Endometrial microvascular endothelial cells (primary cell): ENCODE results near the gene ZNF574. TPM values are rescaled to one million over a fixed set of nuclear protein-coding genes. Genes with fewer than 3 reads are reported as not detected.

Source experiments
- in situ Hi-C: cut with HindIII; loops from 2 replicates; pipeline ENCODE4 v1.10.0; 2017; ENCODE audit warnings: low sequenced_read_pairs, low pct_unique_long_range_greater_than_20kb; ENCODE audit errors: inconsistent ontology term
- total RNA-seq: library from RNA; depleted of rRNA; stranded (reverse); fragments of >200 nt; gene quantifications from one replicate; pipeline ENCODE4 v1.2.3, GENCODE V29; 2015; ENCODE audit errors: inconsistent ontology term

The ZNF574 gene
- total RNA-seq, 1 donor from 2014 or later, result 11.6 TPM

DNA sequence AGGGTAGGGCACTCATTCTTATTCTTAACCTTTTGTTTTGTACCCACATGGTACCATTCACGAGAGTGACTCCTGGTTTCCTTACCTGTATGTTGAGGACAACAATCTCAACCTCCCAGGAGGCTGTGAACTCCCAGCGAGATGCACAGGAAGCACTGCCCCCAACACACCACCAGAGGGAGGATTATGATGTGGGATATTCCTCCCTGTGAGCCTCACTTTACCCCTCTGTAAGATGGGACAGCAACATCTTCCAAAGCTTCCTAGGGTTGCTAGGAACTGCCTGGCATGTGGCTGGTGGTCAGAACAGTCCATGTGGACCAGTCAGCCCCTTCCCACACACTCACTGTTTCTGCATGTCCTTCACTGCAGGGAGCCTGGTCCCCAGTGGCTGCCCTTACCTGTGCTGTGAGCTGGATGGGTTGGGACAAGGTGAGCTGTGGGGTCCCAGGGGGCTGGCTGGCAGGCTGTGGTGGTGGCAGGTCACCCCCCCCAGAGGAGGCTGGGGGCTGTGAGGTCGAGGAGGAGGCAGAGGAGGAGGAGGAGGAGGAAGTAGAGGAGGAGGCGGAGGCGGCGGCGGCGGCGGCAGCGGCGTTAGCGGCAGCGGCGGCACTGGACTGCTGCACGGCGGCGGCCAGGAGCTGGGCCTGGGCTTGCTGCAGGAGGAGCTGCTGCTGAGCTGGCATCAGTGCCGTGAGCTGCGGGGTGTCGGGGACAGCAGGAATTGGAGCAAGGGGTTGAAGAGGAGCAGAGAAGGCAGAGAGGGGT, 40.5 kb downstream of the ZNF574 start:
- in situ Hi-C loops, result no loop called here

DNA sequence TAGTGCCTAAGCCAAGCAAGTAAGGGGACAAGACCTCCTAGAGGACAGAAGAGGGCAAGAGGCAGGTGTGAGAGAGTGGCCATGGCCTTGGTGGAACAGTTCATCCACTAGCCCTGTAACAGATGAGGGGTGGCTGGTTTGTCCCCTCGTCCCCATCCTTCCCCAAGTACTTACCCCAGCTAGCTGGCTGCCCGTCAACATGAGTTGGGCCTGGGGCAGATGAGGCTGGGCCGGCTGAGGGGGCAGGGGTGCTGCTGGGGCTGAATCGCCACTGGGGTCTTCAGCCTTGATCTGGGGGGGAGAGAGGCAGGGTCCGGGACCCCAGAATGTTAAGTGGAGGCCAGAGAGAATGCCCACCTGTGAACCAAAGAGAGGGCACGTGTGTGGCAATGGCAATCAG, 41.1 kb downstream of the ZNF574 start:
- in situ Hi-C loops, result no loop called here

DNA sequence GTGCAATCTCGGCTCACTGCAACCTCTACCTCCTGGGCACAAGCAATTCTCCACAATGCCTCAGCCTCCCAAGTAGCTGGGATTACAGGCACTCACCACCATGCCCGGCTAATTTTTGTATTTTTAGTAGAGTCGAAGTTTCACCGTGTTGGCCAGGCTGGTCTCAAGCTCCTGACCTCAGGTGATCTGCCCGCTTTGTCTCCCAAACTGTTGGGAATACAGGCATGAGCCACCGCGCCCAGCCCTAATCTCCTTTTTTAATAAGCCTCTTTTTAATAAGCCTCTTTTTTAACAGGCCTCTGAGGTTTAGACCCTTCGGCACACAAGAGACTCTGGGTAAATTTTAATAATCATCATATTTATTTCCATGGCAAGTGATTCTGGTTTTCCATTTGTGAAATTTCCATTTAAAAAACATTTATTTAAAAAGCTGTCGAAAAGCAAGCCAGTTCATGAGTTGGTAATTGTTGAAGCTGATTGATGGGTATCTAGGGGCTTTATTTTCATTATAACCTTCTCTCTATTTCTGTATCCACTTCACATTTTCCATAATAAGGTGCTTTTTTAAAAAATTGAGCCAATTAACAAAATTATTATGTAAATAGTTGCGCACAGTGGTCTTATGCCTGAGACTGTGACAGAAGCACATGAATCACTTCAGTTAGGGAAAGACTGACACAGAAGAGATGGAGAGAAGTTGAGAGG, 44.5 kb downstream of the ZNF574 start:
- in situ Hi-C loops, result no loop called here

DNA sequence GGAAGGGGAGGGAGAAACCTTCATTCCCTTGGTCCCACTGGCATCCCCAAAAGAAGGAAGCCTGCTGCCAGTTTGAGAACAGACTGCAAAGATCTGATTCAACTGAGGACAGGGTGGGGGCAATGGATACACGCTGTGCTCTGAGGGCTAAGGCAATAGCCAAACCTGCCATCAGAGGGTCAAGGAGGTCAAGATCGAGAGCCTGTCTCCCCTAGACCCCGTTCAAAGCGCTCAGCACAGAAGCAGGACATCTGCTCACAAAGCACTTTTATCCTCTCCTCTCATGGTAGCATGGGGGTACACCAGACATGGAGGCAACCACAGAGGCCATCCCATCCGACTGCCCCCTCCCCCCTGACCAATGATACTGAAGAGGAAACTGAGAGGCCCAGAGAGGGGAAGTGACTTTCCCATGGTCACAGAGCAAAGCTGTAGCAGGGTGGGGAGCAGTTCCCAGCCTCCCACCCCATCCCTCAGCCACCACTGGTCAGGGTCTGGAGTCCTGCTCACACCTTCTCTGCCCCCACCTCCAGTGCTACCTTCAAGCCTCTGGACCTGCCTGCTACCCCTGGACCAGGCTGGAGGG, 45.2 kb downstream of the ZNF574 start:
- in situ Hi-C loops, result no loop called here

DNA sequence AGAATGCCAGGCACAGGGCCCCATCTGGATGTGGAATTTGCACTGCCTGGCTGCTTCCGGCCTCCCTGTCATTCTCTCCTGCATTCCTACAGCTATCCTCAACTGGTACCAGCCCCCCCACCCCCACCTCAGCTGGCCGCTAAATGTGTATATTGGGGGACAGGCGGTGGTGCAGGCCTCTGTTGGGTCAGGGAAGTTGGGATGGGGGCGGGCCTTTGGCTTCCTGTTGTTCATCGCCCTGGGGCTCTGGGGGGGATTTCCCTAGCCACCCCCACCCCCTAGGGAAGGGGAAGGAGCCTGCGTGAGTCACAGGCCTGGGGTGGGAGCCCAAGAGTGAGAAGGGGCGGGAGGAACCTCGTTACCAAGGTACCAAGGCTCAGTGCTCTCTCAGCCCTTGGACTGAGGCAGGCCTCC, 45.7 kb downstream of the ZNF574 start:
- in situ Hi-C loops, result no loop called here

DNA sequence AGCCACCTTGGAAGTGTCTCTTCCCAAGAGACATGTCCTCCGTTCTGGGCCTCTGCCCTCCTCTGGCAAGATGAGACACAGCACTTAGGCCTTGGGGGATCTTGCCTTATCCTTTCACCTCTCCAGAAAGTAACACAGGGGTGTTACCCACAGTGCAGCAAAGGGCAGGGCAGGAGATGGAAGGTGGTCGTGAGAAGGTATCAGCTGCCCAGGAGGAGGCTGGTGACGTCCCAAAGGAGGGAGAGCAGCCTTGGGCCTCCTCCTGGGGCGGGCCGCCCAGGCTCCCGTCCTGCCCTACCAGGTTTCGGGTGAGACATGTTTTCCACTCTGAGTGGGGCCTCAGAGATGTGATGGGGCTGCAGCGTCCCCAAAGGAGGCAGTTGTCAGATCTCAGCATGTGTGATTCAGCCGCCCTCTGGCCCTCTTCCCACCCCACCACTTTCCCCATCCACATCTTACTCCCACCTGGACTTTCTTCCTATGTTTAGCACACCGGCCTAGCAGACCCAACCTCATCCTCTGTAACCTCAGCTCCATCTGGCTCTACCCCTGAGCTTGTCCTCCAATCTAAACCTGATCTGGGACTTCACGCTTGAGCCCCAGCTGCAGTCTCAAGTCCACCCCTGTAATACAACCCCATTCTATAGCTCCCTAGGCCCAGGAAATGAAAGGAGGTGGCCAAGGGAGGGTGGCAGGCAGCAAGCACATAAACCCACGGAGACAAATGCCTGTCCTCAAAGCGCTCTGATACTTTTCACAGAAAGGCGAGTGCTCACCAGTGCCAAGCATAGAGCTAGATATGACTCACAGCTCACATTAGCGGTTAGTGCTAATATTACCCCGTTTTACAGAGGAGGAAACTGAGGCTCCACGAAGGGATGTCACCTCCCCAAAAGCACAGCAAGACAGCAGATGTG, 47.0 kb downstream of the ZNF574 start:
- in situ Hi-C loops, result no loop called here

DNA sequence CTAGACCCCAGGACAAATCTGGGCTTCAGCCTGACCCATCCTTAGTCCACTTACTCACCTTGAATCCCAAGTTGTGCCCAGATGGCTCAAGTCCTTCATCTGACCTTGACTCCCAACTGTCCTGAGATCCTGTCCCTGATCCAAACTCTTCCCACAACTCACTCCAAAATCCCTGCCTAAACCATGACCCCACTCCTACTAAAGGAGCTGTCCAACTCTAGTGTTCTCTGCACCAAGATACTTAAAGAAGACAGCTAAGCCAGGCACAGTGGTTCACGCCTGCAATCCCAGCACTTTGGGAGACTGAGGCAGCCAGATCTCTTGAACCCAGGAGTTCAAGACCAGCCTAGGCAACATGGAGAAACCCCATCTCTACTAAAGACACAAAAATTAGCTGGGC, 47.8 kb downstream of the ZNF574 start:
- in situ Hi-C loops, result no loop called here

DNA sequence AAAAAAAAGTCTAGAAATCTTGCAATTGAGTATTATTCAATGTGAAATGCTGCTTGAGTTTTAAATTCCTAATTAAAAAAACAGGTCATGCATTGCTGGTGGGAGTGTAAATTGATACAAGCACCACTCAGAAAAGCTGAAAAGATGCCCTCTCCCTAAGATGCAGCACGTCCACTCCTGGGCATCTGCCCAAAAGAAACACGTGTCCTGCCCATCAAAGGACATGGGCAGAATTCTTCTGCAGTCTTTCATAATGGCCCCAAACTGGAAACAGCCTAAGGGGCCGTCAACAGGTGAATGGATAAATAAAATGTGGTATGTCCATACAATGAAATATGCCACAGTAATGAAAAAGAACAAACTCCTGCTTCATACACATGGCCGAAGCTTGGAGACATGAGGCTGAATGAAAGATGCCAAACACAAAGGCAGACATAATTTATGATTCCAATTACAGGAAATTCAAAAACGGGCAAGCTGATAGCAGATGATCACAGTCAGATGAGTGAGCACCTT, 48.5 kb downstream of the ZNF574 start:
- in situ Hi-C loops, result no loop called here

DNA sequence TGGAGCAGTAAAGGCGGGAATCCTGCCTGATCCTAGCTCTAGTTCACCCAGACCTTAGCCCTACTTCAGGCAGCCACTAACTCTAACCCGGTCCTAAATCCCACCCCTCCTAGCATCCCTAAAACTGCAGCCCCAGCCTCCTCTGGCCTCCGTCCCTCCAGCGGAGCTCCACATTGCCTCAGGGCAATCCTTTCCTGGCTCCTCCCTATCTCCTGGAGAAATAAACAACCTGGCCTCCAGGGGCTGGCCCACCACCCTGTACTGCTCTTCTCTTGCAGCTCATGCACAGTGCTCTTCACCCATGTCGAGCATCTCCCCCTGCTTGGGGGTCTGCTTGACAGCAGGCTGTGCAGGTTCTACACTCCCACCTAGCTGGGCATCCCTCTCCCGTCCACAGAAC, 49.6 kb downstream of the ZNF574 start:
- in situ Hi-C loops, result no loop called here

DNA sequence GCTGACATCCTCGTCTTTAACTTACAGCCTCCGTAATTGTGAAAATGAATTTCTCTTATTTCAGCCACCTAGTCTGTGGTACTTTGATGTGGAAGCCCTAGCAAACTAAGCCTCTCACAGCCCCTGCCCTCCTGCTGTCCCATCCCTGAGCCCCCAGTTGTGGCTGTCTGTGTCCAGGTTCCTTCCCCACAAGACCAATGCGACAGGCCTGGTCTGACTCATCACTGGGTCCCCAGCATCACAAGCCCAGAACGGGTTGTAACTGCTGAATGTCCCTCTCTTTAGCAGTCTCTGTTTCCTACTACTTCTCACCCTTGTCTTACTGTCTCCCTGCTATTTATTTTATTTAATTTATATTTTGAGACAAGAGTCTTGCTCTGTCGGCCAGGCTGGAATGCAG, 50.6 kb downstream of the ZNF574 start:
- in situ Hi-C loops, result no loop called here

DNA sequence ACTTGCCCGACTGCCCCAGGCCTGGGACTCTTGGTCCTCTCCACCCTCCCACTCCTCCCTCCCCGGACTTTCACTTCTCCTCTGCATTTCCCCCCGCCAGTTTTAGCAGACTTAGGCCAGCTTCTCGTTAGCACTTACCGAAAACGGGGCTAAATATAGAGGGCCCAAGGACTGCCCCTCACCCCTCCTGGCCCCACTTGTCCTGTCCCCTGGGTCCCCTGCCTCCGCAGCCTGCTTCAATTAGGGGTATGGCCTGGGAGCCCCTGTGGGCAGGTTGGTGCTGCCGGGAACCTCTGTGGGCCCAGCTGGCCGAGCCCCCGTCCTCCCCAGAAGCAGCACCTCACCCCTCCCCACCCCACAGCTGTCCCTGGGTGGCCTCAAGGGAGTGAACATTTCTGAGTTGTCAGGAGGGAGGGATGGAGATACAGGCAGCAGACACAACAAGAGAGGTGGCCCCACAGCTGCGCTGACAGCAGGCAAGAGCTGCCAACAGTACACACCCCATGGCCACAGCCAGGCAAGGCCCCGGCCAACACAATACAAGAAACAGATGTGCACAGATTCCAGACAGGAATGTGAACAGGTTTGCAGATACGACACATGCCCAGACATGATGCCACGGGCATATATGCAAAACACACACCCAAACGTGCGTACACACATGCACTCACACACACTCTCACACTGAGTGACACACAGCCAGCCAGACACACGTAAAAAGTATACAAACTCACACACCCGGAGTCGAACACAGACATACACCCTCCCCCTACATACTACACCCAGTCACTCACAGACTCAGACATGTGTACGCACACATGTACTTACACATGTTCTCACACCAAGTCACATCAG, 53.7 kb downstream of the ZNF574 start:
- in situ Hi-C loops, result no loop called here

DNA sequence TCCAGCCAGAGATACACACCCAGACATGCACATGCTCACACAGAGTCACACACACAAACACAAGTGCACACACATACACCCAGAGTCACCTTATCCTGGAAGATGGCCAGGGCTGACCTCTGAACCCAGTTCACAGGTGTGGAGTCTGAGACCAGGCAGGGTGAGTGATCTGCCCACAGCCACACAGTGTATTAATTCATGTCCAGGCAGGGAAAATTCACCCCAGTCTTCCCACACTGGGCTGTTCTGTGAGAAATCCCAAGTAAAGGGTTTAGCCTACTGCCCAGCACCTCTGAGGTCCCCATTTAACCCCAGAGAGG, 54.2 kb downstream of the ZNF574 start:
- in situ Hi-C loops, result no loop called here

Other genes with a start within 250 kb of the ZNF574 start
- not detected for gene LYPD4, start 231.5 kb upstream of the ZNF574 start, total RNA-seq
- gene DMRTC2, start 231.1 kb upstream of the ZNF574 start, total RNA-seq, result not detected
- 1,714 TPM for gene RPS19, start 215.9 kb upstream of the ZNF574 start, total RNA-seq
- gene CD79A, start 198.9 kb upstream of the ZNF574 start, total RNA-seq, result not detected
- gene ARHGEF1, start 193.0 kb upstream of the ZNF574 start, total RNA-seq, result 89.6 TPM
- gene ERFL, start 147.7 kb upstream of the ZNF574 start, total RNA-seq, result not detected
- gene RABAC1, start 116.8 kb upstream of the ZNF574 start, total RNA-seq, result 131 TPM
- under 0.01 TPM for gene ATP1A3, start 81.9 kb upstream of the ZNF574 start, total RNA-seq
- gene GRIK5, start 6.0 kb upstream of the ZNF574 start, total RNA-seq, result not detected
- 0.84 TPM for gene POU2F2, start 56.3 kb downstream of the ZNF574 start, total RNA-seq
- gene DEDD2, start 141.5 kb downstream of the ZNF574 start, total RNA-seq, result 46.6 TPM
- gene ZNF526, start 144.1 kb downstream of the ZNF574 start, total RNA-seq, result 6.7 TPM
- 33.9 TPM for gene GSK3A, start 166.4 kb downstream of the ZNF574 start, total RNA-seq
- gene ERF, start 179.0 kb downstream of the ZNF574 start, total RNA-seq, result 53.4 TPM
- gene CIC, start 193.1 kb downstream of the ZNF574 start, total RNA-seq, result 36.0 TPM
- 1.7 TPM for gene PRR19, start 226.0 kb downstream of the ZNF574 start, total RNA-seq
- 46.2 TPM for gene PAFAH1B3, start 226.5 kb downstream of the ZNF574 start, total RNA-seq
- gene TMEM145, start 237.1 kb downstream of the ZNF574 start, total RNA-seq, result not detected
- 17.4 TPM for gene MEGF8, start 249.5 kb downstream of the ZNF574 start, total RNA-seq